HG02798 (cell line): Measurements from ENCODE around the gene RREB1.

ENCODE experiments used
- ATAC-seq: cut with Tn5 transposase; IDR thresholded peaks from one replicate; pipeline ENCODE4 v1.9.1; 2021; ENCODE audit warnings: mild to moderate bottlenecking; ENCODE audit not compliant: unreplicated experiment, poor library complexity

Gene RREB1

DNA sequence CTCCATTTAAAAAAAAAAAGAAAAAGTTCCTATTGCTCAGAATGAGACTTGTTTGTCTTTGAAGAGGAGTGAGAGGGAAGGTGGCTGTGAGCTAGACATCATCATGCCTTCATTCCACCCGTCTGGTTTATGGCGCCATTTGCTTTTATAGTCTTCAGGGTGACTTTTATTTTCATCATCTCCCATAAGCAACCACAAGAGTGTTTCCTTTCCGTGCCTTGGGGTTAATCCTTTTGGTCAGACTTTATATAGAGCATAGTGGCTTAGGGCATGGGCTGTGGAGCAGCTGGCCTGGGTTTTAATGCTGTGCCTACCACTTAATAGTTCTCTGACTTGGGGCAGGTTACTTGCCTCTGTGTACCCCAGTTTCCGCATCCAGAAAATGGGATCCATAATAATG lies 77.8 kb downstream of the RREB1 start:
- no peak for ATAC-seq

DNA sequence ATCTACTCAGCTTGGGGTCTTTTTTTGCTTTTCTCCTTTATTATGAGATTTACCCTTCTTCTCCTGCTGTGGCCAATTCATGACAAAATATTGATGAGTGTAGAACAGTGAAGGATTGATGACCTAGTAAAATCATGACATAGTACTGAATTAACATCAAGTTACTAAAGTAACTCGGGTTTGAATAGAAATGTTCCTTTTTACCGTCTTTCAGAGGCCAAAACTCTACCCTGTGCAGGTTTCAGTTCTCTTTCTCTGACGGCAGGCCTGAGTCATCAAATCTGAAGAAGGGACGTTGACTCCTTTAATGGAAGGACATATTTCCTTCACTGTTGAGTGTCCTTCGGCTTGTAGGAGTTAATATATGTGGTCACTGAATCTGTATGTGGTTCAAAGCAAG lies 80.7 kb downstream of the RREB1 start:
- ATAC-seq: peak; percentile 86

DNA sequence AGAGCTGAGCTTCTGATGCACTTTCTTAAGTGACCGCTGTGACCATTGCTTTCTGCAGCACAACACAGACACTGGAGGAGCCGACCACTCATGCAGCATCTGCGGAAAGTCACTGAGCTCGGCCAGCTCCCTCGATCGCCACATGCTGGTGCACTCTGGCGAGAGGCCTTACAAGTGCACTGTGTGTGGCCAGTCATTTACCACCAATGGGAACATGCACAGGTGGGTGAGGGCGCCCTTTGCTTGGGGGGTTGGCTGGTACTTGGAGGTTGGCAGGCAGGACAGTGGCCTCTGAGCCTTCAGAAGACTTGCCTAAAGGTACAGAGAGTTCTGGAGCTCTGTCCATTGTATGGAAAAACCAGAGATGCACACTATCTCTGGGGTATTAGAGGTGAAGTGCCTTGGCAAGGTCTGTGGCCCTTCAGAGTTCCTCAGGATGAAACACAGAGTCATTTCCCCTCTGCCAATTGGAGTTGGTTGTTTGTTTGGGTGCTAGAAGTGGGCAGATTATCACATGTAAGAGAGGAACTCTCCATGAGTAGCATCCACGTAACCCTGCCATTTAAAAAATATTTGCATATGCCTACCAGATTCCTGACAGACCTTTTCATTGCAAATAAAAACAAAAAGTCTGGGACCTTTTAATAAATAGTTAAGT lies 81.5 kb downstream of the RREB1 start:
- no peak for ATAC-seq

DNA sequence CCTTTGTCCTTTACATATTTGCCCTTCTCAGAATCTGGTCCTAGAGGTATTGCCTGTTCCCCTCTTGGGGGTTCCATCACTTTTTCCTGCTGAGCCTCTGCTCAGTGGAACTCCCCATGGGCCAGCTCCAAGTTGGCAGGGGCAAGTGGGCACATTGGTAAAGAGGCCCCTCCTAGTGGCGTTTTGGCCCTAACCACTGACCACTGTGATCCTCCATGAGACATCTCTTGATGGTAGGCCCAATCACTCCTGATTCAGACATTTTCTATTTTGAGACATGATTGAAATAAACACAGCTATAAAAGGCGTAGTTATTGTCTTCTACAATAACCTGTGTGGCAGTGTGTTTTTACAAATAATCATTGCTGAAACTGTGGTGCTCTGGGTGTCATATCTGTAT lies 83.0 kb downstream of the RREB1 start:
- ATAC-seq: no peak

DNA sequence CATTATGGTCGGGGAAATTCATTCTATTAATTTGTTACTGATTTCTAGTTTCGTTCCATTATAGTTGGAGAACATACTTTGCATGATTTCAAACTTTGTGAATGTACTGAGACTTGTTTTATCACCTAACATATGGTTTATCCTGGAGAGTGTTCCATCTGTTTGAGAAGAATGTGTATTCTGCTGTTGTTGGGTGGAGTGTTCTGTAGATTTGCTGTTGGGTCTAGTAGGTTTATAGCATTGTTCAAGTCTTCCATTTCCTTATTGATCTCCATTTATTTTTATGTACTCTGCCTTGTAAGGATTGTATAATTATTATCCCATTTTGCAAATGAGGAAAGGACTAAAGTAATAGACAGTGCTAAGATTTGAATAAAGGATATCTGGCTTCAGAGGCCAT lies 85.4 kb downstream of the RREB1 start:
- ATAC-seq: no peak

DNA sequence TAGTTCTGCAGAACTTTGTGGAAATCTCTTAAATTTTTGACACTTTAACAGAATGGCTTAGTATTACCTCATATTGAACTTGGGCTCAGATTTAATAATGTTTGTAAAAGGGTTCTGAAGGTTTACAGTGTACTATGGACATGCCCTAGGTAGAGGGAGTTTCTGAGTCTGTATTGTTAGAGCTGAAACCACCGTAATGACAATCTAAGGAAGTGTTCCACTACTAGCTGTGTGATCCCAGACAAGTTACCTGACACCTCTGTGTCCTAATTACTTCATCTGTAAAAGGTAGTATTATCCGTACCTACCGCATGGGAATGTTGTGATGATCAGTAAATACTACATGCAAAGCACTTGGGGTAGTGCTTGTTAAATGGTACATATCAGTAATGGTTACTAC lies 86.9 kb downstream of the RREB1 start:
- no peak for ATAC-seq

DNA sequence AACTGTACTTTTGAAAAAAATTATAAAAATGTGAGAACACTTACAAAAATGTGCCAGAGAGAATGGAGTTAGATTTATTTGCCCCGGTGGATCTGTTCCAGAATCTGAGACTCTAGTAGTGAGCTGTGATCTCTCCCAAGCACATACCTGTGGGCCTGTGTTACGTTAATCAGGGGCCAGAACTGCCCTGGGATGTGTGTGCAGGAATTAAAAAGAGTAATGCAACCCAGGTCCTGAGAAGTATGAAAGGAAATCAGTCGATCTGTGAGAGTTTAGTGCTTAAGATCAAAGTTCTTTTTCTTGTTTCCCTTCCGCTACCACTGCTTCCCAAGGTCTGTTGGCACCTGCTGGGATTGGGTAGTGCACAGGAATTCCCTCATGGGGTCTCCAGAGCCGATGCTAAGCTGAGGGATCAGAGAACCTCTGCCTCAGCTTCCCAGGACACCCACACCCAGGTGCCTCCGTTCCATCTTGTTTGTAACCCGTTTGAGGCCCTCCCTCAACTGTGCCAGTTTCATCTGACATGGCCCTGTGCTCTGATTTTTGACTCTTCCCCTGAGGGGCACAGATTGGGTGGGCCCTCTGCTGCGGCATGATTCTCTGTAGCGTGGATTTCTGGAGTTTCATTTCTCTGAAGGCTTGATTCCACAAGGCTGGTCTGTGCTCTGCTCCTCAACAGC lies 87.7 kb downstream of the RREB1 start:
- ATAC-seq: no peak

DNA sequence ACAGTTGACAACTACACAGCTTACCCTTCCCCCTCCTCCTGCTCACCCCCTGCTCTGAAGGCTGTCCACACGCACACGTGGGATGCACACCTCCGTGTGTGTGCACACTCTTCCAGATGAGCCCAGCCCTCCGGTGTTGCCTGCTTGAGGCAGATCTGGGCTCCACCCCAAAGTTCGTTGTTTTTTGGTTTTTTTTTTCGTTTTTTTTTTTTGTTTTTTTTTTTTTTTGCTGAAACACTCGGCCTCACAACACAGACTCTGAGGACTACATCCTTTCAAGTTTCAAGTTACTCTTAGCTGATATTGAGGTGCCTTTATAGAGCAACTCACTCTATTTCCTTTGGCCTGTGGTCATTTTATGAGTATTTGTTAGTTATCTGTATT lies 88.2 kb downstream of the RREB1 start:
- no peak for ATAC-seq

DNA sequence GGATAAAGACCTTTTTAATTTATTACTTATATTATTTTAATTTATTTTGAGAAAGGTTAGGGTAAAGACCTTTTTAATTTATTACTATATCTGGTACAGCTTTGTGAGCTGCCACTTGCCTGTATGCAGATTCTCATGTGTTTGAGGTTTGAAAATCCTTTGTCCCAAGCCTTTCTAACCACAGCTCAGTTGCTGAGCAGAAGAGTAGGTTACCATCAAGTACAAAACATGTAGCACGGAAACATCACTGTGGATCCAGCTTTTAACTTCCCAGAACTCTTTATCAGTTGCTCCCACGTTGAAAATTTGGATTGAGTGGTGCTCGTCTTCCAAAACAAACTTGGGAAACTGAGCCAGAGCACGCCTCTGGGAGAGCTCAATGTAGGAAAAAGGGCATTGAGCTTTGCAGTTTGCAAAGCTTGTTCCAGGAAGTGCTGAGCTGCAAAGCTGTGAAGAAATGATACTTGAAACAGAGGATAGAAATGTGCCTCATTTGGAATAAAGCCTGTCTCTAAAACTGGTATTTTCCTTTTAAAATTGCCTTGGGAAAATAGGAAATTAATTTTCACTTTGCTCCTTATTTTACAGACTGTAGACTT lies 89.0 kb downstream of the RREB1 start:
- no peak for ATAC-seq

DNA sequence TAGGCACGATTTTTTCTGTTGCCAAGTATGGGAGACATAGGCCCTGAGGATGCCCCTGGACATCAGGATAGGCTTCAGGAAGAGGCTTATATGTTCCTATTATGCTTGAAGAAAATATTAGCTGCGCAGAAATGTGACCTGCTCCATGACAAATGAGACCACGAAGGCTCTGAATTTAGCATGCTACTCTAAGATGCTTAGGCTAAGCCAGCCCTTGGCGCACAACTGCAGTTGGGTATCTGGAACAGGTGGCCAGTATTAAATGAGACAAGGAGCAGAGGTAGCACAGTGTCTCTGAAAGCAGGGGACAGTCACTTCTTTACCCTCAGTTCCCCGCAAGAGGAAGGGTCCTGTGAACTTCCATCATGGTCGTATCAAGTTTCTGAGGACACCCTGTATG lies 90.0 kb downstream of the RREB1 start:
- ATAC-seq: no peak

DNA sequence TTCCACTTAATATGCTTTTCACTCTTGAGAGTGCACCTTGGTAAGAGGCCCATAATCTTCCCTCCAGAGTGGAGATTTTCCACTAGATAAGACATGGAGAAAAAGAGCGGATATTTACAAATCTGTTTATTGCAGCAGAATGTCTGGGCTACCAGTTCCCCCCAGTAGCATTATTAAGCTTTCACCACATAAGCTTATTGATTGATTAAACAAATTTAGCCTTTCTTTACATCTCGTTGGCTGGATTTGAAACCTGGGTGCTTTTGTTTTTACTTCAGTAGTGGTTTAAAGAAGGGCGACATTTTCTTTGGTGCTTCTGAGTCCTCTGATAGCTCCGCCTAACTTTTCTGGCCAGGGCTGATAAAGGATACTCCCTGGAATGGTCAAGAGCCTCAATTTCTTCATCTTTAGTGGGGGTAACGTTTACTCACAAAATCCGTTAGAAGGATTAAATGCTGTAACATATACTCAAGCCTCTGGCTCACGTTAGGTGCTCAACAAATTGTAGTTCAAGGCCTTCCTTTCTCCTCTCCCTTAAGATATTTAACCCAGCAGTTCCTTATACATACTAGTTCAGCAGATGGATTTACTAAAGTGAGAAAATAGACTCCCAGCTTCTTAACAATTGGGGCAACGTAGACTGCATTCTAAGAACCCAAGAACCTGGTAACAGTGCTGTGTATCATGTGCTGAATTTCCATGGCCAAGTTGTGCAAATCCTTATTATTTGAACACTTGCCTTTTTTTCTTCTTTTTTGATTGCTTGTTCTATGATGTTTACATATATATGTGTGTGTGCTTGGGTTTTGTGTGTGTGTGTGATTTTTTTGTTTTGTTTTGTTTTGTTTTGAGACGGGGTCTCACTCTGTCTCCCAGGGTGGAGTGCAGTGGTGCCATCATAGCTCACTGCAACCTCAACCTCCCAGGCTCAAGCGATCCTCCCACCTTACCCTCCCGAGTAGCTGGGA lies 91.4 kb downstream of the RREB1 start:
- ATAC-seq: no peak

DNA sequence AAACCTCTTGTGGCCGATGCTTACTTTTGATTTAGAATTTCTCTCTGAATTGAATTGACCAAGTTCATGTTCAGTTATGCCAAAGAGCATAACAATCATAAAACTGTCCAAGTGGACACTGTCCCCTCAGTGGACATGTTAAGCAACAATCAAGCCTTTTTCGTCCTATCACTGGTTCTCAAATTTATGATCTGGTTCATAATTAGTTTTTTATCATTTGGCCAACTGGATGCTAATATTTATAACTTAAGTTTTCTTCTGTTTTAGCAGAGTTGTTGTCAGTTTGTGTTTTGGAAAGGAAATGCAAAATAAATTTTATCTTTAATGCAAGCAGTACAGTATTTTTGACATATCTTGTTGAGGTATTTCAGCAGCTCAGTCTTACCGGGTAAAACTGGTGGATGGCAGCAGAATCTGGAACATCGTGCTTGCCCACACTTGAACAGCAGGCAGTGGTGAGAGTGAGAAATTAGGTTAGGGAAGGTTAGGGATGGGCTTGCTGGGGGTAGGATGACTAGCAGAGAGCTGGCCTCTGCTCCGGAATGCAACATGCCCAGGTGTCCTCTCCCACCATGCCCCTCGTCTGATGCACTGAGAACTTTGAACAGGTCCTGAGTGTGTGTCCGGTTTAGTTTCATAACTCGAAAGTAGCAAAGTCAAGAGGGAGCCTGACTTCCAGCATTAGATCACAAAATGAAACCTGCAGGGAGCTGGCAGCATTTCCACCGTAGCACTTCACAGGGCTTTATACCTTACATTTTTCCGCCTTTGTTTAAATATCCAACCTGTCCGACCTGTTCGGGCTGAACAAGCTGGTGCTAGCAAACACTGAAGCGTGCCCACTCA lies 93.1 kb downstream of the RREB1 start:
- ATAC-seq: no peak

DNA sequence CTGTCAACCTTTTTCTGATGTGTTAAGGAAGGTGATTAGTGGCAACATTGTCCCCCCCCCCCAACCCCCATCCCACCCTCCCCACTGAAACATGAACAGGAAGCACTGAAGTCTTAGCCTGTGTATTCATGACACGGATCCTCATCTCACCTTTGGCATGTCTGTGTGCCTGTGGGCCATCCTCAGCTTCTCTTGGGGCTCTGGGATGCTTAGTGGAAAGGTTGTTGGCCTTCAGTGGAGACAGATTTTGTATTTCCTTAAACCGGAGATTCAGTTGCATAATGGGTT lies 93.6 kb downstream of the RREB1 start:
- no peak for ATAC-seq

DNA sequence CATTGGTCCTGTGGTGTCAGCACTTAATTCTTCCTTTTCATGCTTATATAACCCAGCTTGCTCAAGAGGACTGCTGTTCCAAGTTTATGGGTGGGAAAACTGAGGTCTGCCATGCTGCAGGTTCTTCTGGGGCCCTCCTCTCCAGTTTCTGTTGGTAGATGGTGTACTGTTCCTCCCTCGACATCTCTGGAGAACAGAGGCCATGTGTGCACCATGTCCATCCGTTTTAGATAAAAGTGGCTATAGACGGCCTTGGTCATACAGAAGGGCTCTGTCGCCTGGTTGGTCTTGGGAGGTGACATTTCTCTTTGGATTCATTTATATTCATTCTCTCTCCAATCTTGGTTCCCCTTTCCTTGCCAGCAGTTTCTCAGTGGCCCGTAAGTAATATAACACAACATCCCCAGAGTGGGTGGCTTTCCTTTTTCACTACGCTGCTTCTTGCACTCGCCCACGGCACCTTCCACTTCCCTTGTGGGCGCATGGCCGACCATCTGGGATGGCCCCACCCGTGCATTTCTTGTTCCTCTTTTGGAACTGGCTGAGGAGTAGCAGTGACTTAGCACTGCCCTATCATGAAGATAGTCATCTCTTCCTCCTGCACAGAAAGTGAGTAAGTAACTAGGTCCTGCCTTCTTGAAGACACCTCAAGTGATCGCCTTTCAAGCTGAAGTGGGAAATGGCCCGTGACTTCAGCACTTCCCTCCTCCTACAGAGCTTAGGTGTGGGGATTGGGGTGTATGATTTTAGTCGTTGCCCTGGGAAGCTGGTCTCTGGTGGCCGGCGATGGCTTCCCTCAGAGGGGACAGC lies 94.2 kb downstream of the RREB1 start:
- ATAC-seq: peak; percentile 93

DNA sequence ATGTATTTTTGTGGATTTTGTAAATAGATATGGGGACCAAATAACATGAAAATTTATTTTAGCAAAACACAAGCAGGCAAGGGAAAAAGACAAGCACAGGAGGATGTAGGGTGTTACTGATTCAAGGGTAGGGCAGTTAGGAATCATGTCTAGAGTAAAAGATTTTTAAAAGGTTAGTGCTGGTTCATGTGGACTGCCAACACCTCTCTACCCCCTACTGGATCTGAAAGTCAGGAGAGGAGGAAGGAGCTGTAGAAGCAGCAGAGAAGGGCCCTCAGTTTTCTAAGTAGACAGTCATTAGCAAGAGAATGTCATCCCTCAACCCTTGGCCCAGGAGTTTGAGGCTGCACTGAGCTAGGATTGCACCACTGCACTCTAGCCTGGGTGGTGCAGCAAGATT lies 95.2 kb downstream of the RREB1 start:
- ATAC-seq: no peak

DNA sequence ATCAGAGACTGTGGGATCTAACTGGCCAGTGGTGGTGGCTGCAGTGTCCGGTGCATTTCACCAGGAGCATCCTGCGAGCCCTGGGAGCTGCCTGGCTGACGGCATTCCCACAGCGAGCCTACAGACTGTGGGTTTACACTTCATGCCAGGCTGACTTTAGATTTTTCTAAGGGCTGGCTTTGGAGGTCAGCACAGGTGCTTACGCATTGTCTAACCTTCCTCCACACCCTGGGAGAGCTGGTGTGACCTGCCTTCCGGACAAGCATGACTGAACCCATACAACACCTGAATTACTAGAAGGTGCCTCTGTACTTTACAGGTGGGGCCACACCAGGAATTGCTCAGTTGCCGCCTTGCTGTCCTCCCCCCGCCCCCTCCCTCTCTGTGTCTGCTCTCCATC lies 96.2 kb downstream of the RREB1 start:
- no peak for ATAC-seq

DNA sequence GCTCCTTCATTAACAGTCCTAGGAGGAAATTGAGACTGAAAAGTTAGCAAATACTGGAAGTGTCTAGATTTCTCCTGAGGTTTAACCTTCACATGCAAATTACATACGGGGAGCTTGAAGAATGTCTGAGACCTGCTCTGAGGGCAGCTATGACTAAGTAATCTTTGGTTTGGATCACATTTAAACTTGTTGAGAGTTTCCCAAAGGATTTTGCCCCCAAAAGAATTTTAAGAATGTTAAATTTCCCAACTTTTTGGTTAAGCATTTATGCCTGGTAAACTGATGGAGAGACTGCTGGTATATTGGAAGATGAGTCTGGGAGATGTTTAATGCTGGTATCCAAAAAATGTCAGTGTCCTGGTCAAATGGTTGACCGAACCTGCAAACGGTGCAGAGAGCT lies 97.0 kb downstream of the RREB1 start:
- ATAC-seq: no peak

DNA sequence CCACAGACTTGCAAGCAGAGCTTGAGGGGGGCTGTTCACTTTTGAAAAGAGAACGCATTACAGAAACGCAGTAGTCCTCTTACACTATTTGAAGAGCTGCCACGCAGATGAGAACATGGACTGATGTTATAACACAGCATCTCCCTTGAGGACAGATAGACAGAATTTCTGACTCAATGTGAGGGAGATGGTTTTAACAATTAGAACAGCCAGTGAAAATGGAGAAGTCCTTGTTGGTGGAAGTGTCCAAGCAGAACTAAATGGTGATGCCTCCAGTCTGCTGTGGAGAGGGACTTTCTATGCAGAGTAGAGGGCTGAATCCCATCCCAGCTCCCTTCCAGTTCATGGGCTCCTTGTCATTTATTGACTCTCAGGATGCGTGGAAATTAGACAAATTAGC lies 100.0 kb downstream of the RREB1 start:
- no peak for ATAC-seq

DNA sequence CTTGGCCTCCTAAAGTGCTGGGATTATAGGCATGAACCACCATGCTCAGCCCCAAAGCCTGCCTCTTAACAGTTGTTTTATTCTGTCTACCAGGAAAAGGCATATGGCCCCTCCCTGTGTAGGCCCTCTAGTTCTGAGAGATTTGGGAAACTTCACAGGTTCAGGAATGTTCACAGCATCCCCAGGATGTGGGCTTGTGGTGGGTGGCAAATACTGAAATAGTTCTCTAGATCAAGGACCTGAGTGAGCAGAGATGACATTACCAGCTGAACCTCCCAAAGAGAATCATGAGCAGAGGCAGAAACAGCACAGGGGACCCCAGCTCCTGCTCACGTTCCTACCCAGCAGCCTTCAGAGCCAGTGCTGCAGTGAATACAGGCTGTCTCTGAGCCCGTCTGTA lies 105.7 kb downstream of the RREB1 start:
- no peak for ATAC-seq
